A673 (cell line): ENCODE data around the gene GTF3C1.

ENCODE experiments used
- CTCF ChIP-seq: fragments of 300-800, 200-600 bp; sonication (generic); conservative IDR thresholded peaks from 2 replicates; pipeline ENCODE4 v1.5.1; 2017; ENCODE audit warnings: low read depth, mild to moderate bottlenecking, antibody characterized with exemption, low read length, moderate library complexity, mixed read lengths
- EZH2 ChIP-seq: fragments of 200-600 bp; sonication (generic); IDR thresholded peaks from 2 replicates; pipeline ENCODE4 v1.6.1; 2017; ENCODE audit warnings: borderline replicate concordance, low read depth, mild to moderate bottlenecking, mixed read lengths, antibody characterized with exemption, low read length; ENCODE audit not compliant: poor library complexity, severe bottlenecking

GRCh38 chr16:27458258-27458657 is 91.5 kb downstream of the GTF3C1 start:
- no peak for TF ChIP-seq CTCF
- no peak for TF ChIP-seq EZH2
